Right lobe of liver (tissue), 6 donors: ENCODE measurements around the gene PARVA. TPM values are rescaled to one million over a fixed set of nuclear protein-coding genes. Genes with fewer than 3 reads are reported as not detected.

Source experiments
- ATAC-seq, 4 donors: fragments of 200-7000 bp; cut with Tn5 transposase; one replicate each; pipeline ENCODE4 v1.9.1; 2020; ENCODE audit warnings: mild to moderate bottlenecking in 4 of 4, moderate library complexity in 4 of 4
- DNase-seq, 3 donors: peaks; one replicate each; pipeline ENCODE4 v3.0.0-alpha.2; 2020
- H3K27ac ChIP-seq, 3 donors: fragments of 200-600 bp; one replicate each; pipeline ENCODE4 v1.8.0; 2022
- H3K27me3 ChIP-seq, 2 donors: fragments of 200-600 bp; one replicate each; pipeline ENCODE4 v1.8.0; 2022
- H3K36me3 ChIP-seq, 4 donors: fragments of 200-600 bp; sonication (generic) in 1 of 4; one replicate each; pipeline versions ENCODE4 v1.5.1 to v1.8.0; 2017 to 2022; ENCODE audit warnings: control low read depth in 1 of 4
- H3K4me1 ChIP-seq, 4 donors: fragments of 200-600 bp; sonication (generic) in 1 of 4; one replicate each; pipeline versions ENCODE4 v1.5.1 to v1.8.0; 2017 to 2022; ENCODE audit warnings: control low read depth in 1 of 4
- H3K4me3 ChIP-seq, 3 donors: fragments of 200-600 bp; one replicate each; pipeline ENCODE4 v1.8.0; 2022
- H3K9me3 ChIP-seq, 4 donors: fragments of 200-600 bp; sonication (generic) in 1 of 4; one replicate each; pipeline versions ENCODE4 v1.5.1 to v1.8.0; 2017 to 2022; ENCODE audit warnings: control low read depth in 1 of 4
- CTCF ChIP-seq, 4 donors: fragments of 200-600 bp in 3 of 4; fragments of 450-650 bp in 1 of 4; IDR thresholded peaks; one replicate each; pipeline versions ENCODE4 v1.5.1 to v1.8.0; 2016 to 2022; ENCODE audit warnings: antibody characterized with exemption in 4 of 4, mild to moderate bottlenecking in 2 of 4
- POLR2A ChIP-seq: fragments of 450-650 bp; IDR thresholded peaks from one replicate; pipeline ENCODE4 v1.6.1; 2017; ENCODE audit warnings: antibody characterized with exemption, mild to moderate bottlenecking
- WGBS: methylation state at CpG from one replicate; pipeline ENCODE4 v1.1.6; 2018; ENCODE audit warnings: low coverage, low lambda C conversion rate; ENCODE audit not compliant: insufficient coverage; ENCODE audit errors: missing lambda C conversion rate; 5-methylcytosine and 5-hydroxymethylcytosine counted together
- intact Hi-C, 2 donors: fragments of 100-400 bp; cut with DNase I; formaldehyde crosslinking; loops; one replicate each; pipeline versions ENCODE4 v1.11.2 to v1.14.1; 2022
- total RNA-seq, 6 experiments: library from RNA; depleted of rRNA in 2 of 6; stranded (reverse); fragments of >200 nt in 2 of 6; fragmentation: NEBNext Ultra II Directional in 3 of 6; extraction: Animal tissue kit (Norgen Biotek cat#: 25700) in 3 of 6; gene quantifications; one replicate each; pipeline versions ENCODE4 v1.1.0 to v1.2.4, GENCODE V29; 2016 to 2023
- donor health status: DM: no; HTN: yes; CAD: no.
- donor health status: DM: no; HTN: no; CAD: no.
- donor health status: DM: no; HTN: no; CAD: no.
- donor health status: DM: no; HTN: yes; CAD: no.
- donor health status: DM: no; HTN: yes; CAD: no.

The PARVA gene
- total RNA-seq, 6 experiments from 2014 or later, result 11.1 to 27.5 (median 21.8) TPM

DNA sequence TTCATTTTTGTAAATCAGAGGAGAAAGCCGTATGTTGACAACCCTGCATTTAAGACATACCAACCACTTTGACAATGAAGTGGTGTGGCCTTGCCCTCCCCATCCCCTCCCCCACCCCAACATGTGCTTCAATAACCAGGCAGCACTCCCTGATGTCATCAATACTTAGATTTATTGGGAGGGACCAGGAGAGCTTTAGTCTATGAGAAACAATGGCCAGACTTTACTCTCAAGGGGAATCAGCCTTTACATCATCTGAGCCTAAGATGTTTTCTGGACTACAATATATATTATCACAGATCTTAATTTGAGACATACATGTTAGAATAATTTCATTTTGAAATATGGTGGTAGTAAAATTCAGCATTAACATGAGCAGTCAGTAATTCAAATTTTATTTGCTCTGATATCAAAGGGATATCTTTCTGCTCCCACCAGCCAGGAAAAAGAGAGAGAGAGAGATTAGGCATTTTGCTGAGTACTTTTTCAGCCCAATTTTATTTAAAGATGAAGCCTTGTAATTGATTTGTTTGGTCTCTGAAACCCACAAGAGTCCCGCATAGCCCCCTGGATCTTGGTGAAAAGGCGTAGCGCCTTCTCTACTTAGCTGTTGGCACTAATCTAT is 38.1 kb downstream of the PARVA start:
- TF ChIP-seq CTCF (IDR thresholded peaks at IDR 0.05) (no peak), POLR2A (no peak)
- DNase-seq (no peak), ATAC-seq (no peak)
- 95% methylated on average over 4 of the region's 4 CpGs for WGBS
- no peaks in the 10 kb centered on the region for H3K9me3 ChIP-seq
- intact Hi-C loops, result no loop called here
- peaks cover 0 to 2% (median 0%) of the 10 kb centered on the region in 4 donors for H3K36me3 ChIP-seq
- no peak overlapping the region for H3K27ac ChIP-seq
- no peak overlapping the region for H3K4me3 ChIP-seq
- no peaks in the 10 kb centered on the region for H3K27me3 ChIP-seq
- H3K4me1 ChIP-seq, result peaks cover 0 to under 1% (median 0%) of the 10 kb centered on the region in 4 donors

- DNase-seq (no peak), ATAC-seq (no peak)
- H3K4me1 ChIP-seq, result no peaks in the 10 kb centered on the region
- H3K4me3 ChIP-seq, result no peak overlapping the region
- H3K36me3 ChIP-seq, result peaks cover 0 to 2% (median 0%) of the 10 kb centered on the region in 4 donors
- no peaks in the 10 kb centered on the region for H3K9me3 ChIP-seq
- no peaks in the 10 kb centered on the region for H3K27me3 ChIP-seq
- 87% methylated on average over 6 of the region's 6 CpGs for WGBS
- no peak for TF ChIP-seq CTCF (IDR thresholded peaks at IDR 0.05)
- TF ChIP-seq POLR2A, result no peak
- intact Hi-C loops, result no loop called here
- H3K27ac ChIP-seq, result no peak overlapping the region
Measured at GRCh38 chr11:12416552-12416951, 39.2 kb downstream of the PARVA start.

DNA sequence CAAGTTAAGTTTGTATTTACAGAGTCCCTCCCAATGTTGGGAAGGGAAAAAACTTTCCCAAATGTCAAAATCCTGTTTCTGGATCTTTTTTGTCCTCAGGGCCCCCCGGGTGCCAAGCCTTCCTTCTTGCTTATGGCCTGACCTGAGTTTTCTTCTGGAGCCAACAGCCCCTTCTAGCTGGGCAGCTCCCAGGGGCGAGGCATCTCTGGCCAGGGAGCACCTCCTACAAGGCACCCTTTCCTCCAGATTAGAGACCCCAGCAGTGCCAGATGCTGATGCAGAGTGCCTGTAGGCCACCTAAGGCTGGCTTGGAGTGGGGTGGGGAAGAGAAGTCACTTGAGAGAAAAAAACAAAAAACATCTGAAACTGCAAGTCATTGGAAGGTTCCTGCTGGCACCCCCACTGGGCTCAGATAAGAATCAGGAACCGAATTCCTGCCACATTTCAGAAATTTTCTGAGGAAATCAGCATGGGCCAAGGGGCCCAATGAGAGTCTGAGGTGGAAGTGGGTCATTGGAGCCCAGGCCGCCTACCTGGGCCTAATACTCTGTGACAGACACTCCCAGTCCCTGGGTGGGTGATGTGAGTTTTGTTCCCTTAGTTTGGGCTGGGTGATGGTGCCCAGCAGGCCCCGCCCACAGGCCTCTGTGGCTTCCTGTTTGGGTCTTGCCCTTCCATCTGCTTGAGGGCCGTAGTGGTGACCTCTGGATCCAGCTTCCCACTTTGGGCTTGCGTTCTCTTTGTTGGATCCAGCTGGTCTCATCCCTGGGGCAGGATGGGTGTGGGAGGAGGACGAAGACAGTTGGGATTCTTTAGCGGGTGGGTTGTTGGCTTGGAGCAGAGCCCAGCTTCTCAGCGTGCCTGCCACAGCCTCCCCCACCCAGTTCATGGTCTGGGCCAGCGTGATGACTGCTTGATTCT is 40.6 kb downstream of the PARVA start:
- ATAC-seq, result no peak
- WGBS, result 100% methylated on average over 2 of the region's 11 CpGs
- no peaks in the 10 kb centered on the region for H3K9me3 ChIP-seq
- intact Hi-C loops, result no loop called here
- no peak overlapping the region for H3K4me3 ChIP-seq
- peaks cover 0 to 2% (median 0%) of the 10 kb centered on the region in 4 donors for H3K36me3 ChIP-seq
- no peak for DNase-seq
- H3K27ac ChIP-seq, result no peak overlapping the region
- H3K27me3 ChIP-seq, result no peaks in the 10 kb centered on the region
- no peaks in the 10 kb centered on the region for H3K4me1 ChIP-seq
- TF ChIP-seq CTCF (IDR thresholded peaks at IDR 0.05) (no peak), POLR2A (no peak)

- WGBS, result 98% methylated on average over 3 of the region's 3 CpGs
- Histone ChIP-seq H3K4me1 (no peaks in the 10 kb centered on the region), H3K4me3 (no peak overlapping the region), H3K36me3 (peaks cover 0 to 2% (median 0%) of the 10 kb centered on the region in 4 donors), H3K27ac (no peak overlapping the region), H3K27me3 (no peaks in the 10 kb centered on the region), H3K9me3 (no peaks in the 10 kb centered on the region)
- TF ChIP-seq POLR2A, result no peak
- no peak for TF ChIP-seq CTCF (IDR thresholded peaks at IDR 0.05)
- DNase-seq (no peak), ATAC-seq (no peak)
- intact Hi-C loops, result no loop called here
Measured at GRCh38 chr11:12420040-12420439, 42.7 kb downstream of the PARVA start.
